ENCODE measurements around the gene COPS7A.

Gene COPS7A

DNA sequence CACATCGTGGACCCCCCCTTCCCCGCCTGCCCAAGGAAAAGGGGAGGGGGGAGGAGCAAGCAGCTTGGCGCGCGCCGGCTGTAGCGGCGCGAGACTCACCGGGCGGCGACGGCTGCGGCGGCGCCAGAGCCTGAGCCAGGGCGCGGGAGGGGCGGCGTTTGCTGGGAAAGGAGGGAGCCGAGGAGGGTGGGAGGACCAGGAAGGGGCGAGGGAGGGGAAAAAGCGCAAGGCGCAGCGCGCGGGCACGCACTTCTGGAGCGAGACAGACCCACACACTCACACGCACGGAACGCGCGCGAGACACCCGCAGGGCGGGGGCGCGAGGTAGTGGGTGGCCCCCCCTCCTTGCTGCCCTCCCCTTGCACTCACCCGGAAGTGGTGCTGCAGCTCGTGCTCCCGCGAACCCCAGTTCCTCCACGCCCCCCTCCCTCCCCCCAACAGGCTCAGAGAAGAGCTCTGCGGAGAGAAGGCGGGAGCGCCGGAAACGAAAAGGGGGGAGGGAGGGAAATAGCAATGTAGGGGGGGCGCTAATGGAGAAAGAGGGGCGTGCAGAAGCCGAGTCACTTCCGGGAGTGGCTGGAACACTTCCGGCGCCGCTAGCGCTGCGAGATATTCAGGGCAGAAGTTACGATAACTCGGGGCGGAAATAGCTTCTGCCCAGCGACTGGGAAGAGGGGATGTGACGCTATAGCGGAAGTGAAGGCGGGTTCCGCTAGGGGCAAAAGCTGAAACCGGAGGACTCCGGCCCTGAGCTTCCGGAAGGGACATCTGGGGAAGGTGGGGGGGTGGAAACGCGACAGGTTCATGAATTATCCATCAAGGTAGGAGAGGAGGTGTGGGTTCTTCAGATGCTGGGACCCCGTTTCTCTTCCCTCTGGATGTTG lies 34.6 kb upstream of the COPS7A start, which contains the start of gene ZNF384 (continued):
- TF ChIP-seq, protein P1, sequence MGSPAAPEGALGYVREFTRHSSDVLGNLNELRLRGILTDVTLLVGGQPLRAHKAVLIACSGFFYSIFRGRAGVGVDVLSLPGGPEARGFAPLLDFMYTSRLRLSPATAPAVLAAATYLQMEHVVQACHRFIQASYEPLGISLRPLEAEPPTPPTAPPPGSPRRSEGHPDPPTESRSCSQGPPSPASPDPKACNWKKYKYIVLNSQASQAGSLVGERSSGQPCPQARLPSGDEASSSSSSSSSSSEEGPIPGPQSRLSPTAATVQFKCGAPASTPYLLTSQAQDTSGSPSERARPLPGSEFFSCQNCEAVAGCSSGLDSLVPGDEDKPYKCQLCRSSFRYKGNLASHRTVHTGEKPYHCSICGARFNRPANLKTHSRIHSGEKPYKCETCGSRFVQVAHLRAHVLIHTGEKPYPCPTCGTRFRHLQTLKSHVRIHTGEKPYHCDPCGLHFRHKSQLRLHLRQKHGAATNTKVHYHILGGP (tag by site-specific recombination; IDR thresholded peaks at IDR 0.05): no peak
- no peak for TF ChIP-seq ZNF585B (tag by site-specific recombination; IDR thresholded peaks at IDR 0.05)
- TF ChIP-seq ZNF416 (tag by site-specific recombination; IDR thresholded peaks at IDR 0.05): no peak
- no peak for TF ChIP-seq ZNF214 (tag by site-specific recombination; IDR thresholded peaks at IDR 0.05; ENCODE audit: borderline replicate concordance)
- TF ChIP-seq, protein P2, sequence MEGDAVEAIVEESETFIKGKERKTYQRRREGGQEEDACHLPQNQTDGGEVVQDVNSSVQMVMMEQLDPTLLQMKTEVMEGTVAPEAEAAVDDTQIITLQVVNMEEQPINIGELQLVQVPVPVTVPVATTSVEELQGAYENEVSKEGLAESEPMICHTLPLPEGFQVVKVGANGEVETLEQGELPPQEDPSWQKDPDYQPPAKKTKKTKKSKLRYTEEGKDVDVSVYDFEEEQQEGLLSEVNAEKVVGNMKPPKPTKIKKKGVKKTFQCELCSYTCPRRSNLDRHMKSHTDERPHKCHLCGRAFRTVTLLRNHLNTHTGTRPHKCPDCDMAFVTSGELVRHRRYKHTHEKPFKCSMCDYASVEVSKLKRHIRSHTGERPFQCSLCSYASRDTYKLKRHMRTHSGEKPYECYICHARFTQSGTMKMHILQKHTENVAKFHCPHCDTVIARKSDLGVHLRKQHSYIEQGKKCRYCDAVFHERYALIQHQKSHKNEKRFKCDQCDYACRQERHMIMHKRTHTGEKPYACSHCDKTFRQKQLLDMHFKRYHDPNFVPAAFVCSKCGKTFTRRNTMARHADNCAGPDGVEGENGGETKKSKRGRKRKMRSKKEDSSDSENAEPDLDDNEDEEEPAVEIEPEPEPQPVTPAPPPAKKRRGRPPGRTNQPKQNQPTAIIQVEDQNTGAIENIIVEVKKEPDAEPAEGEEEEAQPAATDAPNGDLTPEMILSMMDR (tag by site-specific recombination; IDR thresholded peaks at IDR 0.05): peak; percentile 69; the same call in 1 of the 2 replicates
- peak; percentile 53; the same call in 1 of the 2 replicates for TF ChIP-seq ZNF10 (tag by site-specific recombination; IDR thresholded peaks at IDR 0.05)
- no peak for TF ChIP-seq ZNF354C (tag by site-specific recombination; IDR thresholded peaks at IDR 0.05; ENCODE audit: borderline replicate concordance, low read depth)
- TF ChIP-seq SP7 (tag by site-specific recombination; IDR thresholded peaks at IDR 0.05): peak; percentile 86; the same call in 1 of the 2 replicates
- TF ChIP-seq, protein P3, sequence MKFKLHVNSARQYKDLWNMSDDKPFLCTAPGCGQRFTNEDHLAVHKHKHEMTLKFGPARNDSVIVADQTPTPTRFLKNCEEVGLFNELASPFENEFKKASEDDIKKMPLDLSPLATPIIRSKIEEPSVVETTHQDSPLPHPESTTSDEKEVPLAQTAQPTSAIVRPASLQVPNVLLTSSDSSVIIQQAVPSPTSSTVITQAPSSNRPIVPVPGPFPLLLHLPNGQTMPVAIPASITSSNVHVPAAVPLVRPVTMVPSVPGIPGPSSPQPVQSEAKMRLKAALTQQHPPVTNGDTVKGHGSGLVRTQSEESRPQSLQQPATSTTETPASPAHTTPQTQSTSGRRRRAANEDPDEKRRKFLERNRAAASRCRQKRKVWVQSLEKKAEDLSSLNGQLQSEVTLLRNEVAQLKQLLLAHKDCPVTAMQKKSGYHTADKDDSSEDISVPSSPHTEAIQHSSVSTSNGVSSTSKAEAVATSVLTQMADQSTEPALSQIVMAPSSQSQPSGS (tag by site-specific recombination; IDR thresholded peaks at IDR 0.05; ENCODE audit: low read depth): no peak
- TF ChIP-seq ZNF302 (tag by site-specific recombination; IDR thresholded peaks at IDR 0.05; ENCODE audit: low read depth): no peak
- TF ChIP-seq ZNF184 (tag by site-specific recombination; IDR thresholded peaks at IDR 0.05): 0 out of 2 replicates have a peak, but pooled peaks have one; percentile 47
- TF ChIP-seq ZNF792 (tag by site-specific recombination; IDR thresholded peaks at IDR 0.05): 0 out of 2 replicates have a peak, but pooled peaks have one; percentile 16
- no peak for TF ChIP-seq ZNF514 (tag by site-specific recombination; IDR thresholded peaks at IDR 0.05)
- TF ChIP-seq ZNF830 (tag by site-specific recombination; IDR thresholded peaks at IDR 0.05; ENCODE audit: low read depth): no peak
- TF ChIP-seq ZNF76 (tag by site-specific recombination; IDR thresholded peaks at IDR 0.05; ENCODE audit: borderline replicate concordance, low read depth): peak; percentile 87
- TF ChIP-seq ZNF776 (tag by site-specific recombination; IDR thresholded peaks at IDR 0.05; ENCODE audit: borderline replicate concordance): no peak
- no peak for TF ChIP-seq RBAK (tag by site-specific recombination; IDR thresholded peaks at IDR 0.05)
- no peak for TF ChIP-seq ZNF530 (tag by site-specific recombination; IDR thresholded peaks at IDR 0.05; ENCODE audit: low read depth)
- TF ChIP-seq ZXDB (tag by site-specific recombination; IDR thresholded peaks at IDR 0.05): peak; percentile 96
- 0 out of 2 replicates have a peak, but pooled peaks have one; percentile 56 for TF ChIP-seq SCRT1 (tag by site-specific recombination; IDR thresholded peaks at IDR 0.05; ENCODE audit: borderline replicate concordance)
- peak; percentile 4; the same call in 1 of the 2 replicates for TF ChIP-seq ZNF146 (tag by site-specific recombination; IDR thresholded peaks at IDR 0.05)
- no peak for TF ChIP-seq ZNF169 (tag by site-specific recombination; IDR thresholded peaks at IDR 0.05)
- TF ChIP-seq ZSCAN23 (tag by site-specific recombination; IDR thresholded peaks at IDR 0.05): peak; percentile 78; the same call in 1 of the 2 replicates
- TF ChIP-seq BCL11B (tag by site-specific recombination; IDR thresholded peaks at IDR 0.05; ENCODE audit: low read depth): no peak
- no peak for TF ChIP-seq ZNF423 (tag by site-specific recombination; IDR thresholded peaks at IDR 0.05)
- peak; percentile 94 for TF ChIP-seq GLI4 (tag by site-specific recombination; IDR thresholded peaks at IDR 0.05)
- TF ChIP-seq ZBTB1 (tag by site-specific recombination; IDR thresholded peaks at IDR 0.05): peak; percentile 61; the same call in 1 of the 2 replicates
- TF ChIP-seq ZNF433 (tag by site-specific recombination; IDR thresholded peaks at IDR 0.05; ENCODE audit: low read depth): no peak
- TF ChIP-seq ZNF366 (tag by site-specific recombination; conservative IDR thresholded peaks at IDR 0.05): peak; percentile 96
- TF ChIP-seq ZNF24 (tag by site-specific recombination; IDR thresholded peaks at IDR 0.05): peak; percentile 80; the same call in 1 of the 2 replicates
- no peak for TF ChIP-seq ZNF248 (tag by site-specific recombination; IDR thresholded peaks at IDR 0.05)
- no peak for TF ChIP-seq ZNF112 (tag by site-specific recombination; IDR thresholded peaks at IDR 0.05)
- no peak for TF ChIP-seq ZNF133 (tag by site-specific recombination; IDR thresholded peaks at IDR 0.05)
- TF ChIP-seq ZNF704 (tag by site-specific recombination; IDR thresholded peaks at IDR 0.05): no peak
- no peak for TF ChIP-seq ZNF623 (tag by site-specific recombination; IDR thresholded peaks at IDR 0.05)
- no peak for TF ChIP-seq ZNF140 (tag by site-specific recombination; IDR thresholded peaks at IDR 0.05)
